HuH-7 (cell line): Measurements from ENCODE around the gene TSPAN19.
"Not testable (repeated sequence)": the region's sequence is repeated elsewhere in the genome, so short reads cannot be mapped to it uniquely, and the experiment has no call there.

Experiments
- DNase-seq: peaks from one replicate; pipeline ENCODE4 v3.0.0; 2011; ENCODE audit warnings: low spot score

TSPAN19 gene

GRCh38 chr12:85036234-85036707, at the start of gene TSPAN19, which contains the start of gene LRRIQ1:
TSPAN19 (minus strand) TSS chr12:85036277; CDS start chr12:85029946, 6,331 bp downstream.
LRRIQ1 (plus strand) TSS chr12:85036351; CDS start chr12:85038177, 1,826 bp downstream.
- peak; percentile 23 for DNase-seq

DNA sequence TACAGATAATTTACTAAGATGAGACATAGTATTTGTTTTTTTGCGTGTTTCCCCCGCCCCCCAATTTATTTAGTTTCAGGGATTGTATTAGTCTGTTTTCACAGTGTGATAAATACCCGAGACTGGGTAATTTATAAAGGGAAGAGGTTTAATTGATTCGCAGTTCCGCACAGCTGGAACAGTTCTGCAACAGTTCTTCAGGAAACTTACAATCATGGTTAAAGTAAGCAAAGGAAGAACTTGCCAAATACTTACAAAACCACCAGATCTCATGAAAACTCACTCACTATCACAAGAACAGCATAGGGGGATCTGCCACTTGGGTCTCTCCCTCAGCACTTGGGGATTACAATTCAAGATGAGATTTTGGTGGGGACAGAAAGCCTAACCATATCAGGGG, 49.0 kb upstream of the TSPAN19 start:
- DNase-seq = no peak

DNA sequence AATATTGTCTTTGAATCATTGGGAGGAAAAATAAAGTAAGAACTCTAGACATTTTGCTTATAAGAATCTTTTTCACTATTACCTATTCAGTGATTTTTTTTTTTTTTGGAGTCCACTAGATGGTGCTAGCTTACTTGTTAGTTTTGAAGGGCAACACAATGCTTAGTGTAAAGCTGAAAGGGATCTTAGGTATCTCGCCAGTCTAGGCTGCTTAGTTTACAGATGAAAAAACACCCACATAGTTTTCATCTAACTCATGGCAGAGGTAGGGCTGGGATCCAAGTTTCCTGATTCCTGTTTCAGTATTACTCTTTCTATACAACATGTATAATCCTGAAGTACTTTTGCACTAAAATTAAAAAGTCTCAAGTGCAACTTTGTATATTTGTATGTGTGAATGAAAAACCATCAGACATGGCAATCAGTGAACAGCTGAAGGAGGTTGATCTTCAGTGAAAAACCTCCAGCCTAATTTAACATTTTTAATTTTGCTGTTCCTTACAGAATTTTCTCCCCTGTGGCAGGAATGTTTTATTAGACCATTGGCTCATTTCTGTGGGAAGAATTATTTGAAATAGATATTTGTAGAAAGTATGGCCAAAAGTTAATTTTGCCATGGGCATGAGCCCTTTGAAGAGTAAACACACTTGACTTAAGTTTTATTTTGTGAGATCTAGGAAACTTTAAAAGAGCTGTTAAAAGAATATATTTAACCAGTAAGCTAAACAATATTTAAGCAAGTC, 40.8 kb upstream of the TSPAN19 start:
- DNase-seq = peak; percentile 28

DNA sequence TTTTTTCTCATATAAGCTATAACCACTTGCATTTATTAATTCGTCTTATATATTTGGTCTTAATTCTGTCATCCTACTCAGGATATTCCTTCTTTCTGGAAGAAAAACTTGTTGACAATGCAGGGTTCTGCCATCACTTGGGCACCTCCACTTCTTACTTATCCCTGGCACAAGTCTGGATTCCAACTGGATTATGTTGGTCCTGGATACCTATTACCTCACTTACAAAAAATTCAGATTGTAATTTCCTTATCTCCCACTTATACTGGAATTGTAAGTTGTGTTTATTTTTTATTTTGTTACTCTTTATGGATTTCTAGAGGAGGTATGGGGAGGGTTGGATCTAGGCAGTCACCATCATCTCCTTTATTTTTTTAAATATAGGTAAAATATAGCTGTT, 36.7 kb upstream of the TSPAN19 start:
- no peak for DNase-seq

GRCh38 chr12:85065837-85066482, 29.9 kb upstream of the TSPAN19 start:
- no peak for DNase-seq

DNA sequence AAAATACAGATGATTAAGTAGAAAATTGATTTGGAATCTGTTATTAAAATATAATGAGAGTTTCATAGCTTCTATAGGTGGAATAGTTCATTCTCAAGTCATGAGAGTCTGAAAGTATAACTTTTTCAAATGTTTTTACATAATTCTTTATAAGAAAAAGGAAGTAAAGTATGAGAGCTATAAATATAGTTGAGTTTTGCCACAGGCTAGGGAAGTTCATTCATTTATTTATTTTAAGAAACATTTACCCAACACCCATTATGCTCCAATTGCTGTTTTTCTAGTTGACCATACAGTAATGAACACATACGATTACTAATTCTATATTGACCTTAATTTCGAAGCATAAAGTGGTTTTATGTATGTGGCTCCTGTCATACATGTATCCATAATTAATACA, 24.8 kb upstream of the TSPAN19 start:
- no peak for DNase-seq

DNA sequence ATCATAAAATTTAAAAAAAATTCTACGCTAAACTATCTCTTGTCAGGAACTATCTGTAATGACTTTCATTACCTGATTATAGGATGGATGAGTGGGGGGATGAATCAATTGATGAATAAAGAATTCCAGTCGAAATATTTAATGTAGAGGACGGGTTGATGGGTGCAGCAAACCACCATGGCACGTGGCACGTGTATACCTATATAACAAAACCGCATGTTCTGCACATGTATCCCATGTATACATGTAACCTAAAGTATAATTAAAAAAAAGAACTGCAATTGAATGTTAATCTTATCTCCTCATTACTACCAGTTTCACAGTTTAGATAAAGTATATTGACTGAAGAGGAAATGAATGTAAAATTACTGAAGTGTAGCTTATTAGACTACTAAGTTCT, 23.5 kb upstream of the TSPAN19 start:
- DNase-seq = no peak

GRCh38 chr12:85058339-85058738, 22.3 kb upstream of the TSPAN19 start:
- DNase-seq = no peak

DNA sequence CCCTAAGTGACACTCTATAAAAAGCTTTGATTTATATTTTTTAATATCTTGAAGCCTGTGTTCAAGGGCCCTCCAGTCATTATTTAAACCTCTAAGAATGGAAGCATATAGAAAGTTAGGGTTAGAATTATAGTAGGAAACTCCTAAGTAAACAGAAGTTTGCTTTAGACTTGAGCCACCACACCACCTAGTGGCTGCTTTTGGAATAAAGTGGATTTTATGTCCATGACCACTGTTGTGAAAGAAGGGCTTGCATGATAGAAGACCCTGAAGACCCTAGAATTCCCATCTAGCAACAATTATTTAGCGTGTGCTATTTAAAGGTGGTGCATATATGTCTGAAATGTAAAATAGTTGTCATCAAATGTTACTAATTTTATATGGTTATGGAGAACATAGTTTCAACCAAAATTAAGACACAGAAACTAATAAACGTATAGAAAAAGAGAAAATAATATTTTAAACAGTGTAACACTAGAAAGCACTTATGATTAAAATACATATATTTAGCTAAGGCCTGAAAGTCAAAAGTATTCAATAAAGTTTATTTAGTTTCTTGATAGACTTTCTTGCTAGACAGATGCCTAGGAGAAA, 21.4 kb upstream of the TSPAN19 start:
- peak; percentile 9 for DNase-seq

DNA sequence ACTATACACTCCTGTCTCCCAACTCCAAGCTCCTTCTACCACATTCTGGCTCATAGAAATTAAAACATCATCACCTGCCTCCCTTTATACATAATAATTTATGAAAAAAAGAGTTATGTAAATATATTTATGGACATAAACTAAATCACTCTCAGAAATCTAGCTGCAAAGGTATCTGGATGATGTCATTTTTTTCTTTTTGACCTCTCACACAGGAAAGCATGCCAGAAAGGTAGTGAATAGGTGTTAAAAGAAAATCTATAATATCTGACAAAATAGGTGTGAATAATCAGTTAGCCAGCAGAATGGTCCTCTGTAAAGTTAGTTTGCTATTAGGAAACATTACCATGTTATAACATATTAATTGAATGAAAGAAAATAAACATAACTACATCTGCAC, 7.8 kb upstream of the TSPAN19 start:
- DNase-seq = no peak

- no peak for DNase-seq
Measured at GRCh38 chr12:85041395-85041794, 5.3 kb upstream of the TSPAN19 start.

DNA sequence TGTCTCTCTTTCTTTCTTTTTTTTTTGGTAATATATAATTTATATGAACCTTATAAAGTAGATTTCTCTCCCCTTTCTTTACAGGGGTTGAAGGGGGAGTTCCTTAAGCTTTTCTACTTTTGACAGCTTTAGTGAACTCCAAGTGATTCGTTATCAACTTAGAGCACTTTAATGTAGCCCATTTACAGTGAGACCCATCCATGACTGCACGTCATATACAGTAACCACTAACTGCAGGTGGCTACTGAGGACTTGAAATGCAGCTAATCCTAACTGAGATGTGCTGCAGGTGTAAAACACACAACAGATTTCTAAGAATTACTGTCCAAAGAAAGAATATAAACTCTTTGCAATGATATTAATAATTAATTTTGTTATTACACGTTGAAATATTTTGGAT, 656 bp upstream of the TSPAN19 start:
- DNase-seq = no peak

- DNase-seq = no peak
Measured at GRCh38 chr12:85029456-85029855, 6.6 kb downstream of the TSPAN19 start.

DNA sequence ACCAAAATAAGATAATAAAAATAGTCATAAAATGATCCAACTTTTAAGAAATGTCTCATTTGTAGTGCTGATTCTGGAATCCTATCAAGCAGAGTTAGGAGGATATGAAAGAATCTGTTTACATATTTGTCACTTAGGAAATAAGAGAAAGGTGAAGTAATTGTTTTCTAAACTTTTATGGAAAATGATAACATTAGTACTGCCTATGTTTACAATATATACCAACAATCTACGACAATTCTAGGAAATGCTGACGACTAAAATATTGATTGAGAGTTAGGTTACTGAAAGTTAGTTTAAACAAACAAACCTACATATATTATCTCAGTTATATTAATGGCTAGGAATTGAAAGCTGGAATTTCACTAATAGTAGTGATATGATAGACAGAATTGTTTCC, 18.0 kb downstream of the TSPAN19 start:
- DNase-seq = no peak

- no peak for DNase-seq
Measured at GRCh38 chr12:85017618-85018017, 18.5 kb downstream of the TSPAN19 start.

- DNase-seq = no peak
Measured at GRCh38 chr12:85017133-85017532, 18.9 kb downstream of the TSPAN19 start.

GRCh38 chr12:85016413-85016812, 19.7 kb downstream of the TSPAN19 start:
- DNase-seq = no peak

GRCh38 chr12:85007836-85008235, 28.2 kb downstream of the TSPAN19 start:
- DNase-seq = no peak

- no peak for DNase-seq
Measured at GRCh38 chr12:85006206-85006605, 29.9 kb downstream of the TSPAN19 start.

DNA sequence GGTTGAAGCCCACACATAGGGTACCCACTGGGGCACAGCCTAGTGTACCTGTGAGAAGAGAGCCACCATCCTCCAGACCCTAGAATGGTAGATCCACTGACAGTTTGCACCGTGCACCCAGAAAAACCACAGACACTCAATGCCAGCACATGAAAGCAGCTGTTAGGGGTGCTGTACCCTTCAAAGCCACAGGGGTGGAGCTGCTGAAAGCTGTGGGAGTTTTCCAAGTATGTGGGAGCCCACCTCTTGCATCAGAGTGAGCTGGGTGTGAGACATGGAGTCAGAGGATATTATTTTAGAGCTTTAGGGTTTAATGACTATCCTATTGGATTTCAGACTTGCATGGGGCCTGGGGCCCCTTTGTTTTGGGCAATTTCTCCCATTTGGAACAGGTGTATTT, 30.5 kb downstream of the TSPAN19 start:
- DNase-seq = no peak

DNA sequence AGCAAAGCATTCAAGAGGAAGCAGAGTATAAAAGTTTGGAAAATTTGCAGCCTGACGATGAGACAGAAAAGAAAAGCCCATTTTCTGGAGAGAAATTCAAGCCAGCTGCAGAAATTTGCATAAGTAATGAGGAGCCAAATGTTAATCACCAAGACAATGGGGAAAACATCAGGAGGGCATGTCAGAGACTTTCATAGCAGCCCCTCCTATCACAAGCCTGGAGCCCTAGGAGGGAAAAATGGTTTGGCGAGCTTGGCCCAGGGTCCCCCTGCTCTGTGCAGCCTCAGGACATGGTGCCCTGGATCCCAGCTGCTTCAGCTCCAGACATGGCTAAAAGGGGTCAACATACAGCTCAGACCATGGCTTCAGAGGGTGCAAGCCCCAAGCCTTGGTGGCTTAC, 31.0 kb downstream of the TSPAN19 start:
- not testable (repeated sequence) for DNase-seq

DNA sequence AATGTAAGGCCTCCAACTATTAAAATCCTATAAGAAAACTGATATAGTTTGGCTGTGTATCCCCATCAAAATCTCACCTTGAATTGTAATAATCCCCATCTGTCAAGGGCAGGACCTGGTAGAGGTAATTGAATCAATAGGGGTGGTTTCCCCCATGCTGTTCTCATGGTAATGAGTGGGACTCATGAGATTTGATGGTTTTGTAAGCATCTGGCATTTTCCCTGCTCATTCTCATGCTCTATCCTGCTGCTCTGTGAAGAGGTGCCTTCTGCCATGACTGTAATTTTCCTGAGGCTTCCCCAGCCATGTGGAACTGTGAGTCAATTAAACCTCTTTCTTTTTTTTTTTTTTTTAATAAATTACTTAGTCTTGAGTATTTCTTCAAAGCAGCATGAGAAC, 31.9 kb downstream of the TSPAN19 start:
- no peak for DNase-seq

DNA sequence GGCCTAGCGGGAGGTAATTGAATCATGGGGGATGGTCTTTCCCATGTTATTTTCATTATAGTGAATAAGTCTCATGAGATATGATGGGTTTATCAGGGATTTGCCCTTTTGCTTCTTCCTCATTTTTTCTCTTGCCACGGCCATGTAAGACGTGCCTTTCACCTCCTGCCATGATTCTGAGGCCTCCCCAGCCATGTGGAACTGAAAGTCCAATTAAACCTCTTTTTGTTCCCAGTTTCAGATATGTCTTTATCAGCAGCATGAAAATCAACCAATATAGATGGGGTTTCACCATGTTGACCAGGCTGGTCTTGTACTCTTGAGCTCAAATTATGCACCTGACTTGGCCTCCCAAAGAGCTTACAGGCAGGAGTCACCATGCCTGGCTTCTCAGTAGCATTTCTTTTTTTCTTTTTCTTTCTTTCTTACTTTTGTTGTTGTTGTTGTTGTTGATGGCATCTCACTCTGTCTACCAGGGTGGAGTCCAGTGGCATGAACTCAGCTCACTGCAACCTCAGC, 33.2 kb downstream of the TSPAN19 start:
- DNase-seq = no peak
